ENCODE results near the gene RASSF4.

Gene RASSF4

DNA sequence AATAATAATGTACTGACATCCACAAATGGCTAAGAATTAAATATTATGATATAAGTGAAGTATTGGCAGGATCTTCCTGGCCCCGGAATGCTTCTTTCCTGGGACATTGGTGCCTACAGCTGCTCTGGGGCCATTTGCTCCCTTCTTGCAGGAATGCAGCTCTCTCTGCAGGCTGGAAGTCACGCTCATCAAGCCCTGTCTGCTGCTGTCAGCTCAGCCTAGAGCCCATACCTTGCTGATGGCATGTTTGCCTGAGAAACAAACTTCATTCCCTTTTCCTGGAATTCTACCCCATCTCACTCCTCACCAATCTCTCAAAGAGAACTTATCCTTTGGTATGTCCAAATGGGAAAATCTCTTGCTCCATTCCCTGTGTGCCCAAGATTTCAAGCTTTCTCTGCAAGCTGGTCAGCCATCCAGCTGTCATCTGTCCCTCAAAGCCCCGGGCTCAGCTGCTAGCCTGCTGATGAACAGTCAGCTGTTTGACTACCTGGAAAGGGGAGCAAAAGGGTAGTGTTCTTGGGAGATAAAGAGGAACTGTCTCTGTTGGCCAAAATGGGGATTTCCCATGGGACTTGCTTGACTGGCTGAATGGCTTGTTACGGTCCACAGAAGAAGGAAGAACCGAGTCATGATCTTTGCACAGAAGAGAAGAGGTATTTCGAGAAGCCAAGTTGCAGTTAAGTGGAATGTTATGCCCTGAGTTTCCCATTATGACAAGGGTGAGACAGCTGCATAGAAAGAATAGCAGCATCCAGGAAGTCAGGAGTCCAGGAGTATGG, 12.0 kb upstream of the RASSF4 start:
- Histone ChIP-seq H3K9me3 (ENCODE audit: control insufficient read depth, insufficient read depth, low read length) (peaks cover 7% of the 10 kb centered on the region; the same call in 1 of the 2 replicates), H3K9ac (ENCODE audit: low read depth, low read length) (no peak overlapping the region), H3K36me3 (ENCODE audit: insufficient read depth, low read length) (no peaks in the 10 kb centered on the region), H3K4me1 (ENCODE audit: insufficient read depth, low read length) (peaks cover 3% of the 10 kb centered on the region)

- Histone ChIP-seq H3K9me3 (ENCODE audit: control insufficient read depth, insufficient read depth, low read length) (peaks cover 6% of the 10 kb centered on the region; the same call in 1 of the 2 replicates), H3K4me1 (ENCODE audit: insufficient read depth, low read length) (peaks cover 14% of the 10 kb centered on the region), H3K36me3 (ENCODE audit: insufficient read depth, low read length) (no peaks in the 10 kb centered on the region), H3K9ac (ENCODE audit: low read depth, low read length) (no peak overlapping the region)
These were observed 11.0 kb upstream of the RASSF4 start for GRCh38 chr10:44948642-44949041.

DNA sequence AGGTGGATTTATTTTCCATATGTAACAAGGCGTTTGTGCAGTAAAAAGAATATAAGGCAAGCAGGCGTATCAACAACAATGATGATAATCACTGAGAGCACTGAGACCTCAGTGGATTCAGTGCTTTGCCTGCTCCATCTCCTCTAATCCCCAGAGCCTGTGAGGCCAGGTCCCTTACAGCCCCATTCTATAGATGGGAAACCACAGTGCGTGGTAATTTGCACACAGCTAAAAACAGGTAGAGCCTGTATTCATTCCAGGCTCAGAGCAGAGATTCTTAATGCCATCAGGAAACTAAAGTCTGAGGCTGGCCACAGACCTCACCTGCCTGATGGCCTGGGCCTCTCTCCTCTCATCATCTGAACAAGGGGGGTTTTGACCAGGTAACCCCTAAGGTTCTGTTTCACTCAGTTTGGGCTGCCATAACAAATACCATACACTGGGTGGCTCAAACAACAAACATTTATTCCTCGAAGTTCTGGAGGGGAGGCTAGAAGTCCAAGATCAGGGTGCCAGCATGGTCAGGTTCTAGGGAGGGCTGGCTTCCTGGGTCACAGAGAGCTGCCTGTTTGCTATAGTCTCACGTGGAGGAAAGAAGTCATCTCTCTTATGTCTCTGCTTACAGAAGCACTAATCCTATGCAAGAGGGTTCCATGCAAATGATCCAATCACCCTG, 10.3 kb upstream of the RASSF4 start:
- Histone ChIP-seq H3K36me3 (ENCODE audit: insufficient read depth, low read length) (no peaks in the 10 kb centered on the region), H3K4me1 (ENCODE audit: insufficient read depth, low read length) (peaks cover 14% of the 10 kb centered on the region), H3K9me3 (ENCODE audit: control insufficient read depth, insufficient read depth, low read length) (peaks cover 5% of the 10 kb centered on the region; the same call in 1 of the 2 replicates), H3K9ac (ENCODE audit: low read depth, low read length) (no peak overlapping the region)

GRCh38 chr10:44949915-44950314, 9.7 kb upstream of the RASSF4 start:
- Histone ChIP-seq H3K36me3 (ENCODE audit: insufficient read depth, low read length) (no peaks in the 10 kb centered on the region), H3K4me1 (ENCODE audit: insufficient read depth, low read length) (peaks cover 14% of the 10 kb centered on the region), H3K9me3 (ENCODE audit: control insufficient read depth, insufficient read depth, low read length) (peaks cover 3% of the 10 kb centered on the region; the same call in 1 of the 2 replicates), H3K9ac (ENCODE audit: low read depth, low read length) (no peak overlapping the region)

DNA sequence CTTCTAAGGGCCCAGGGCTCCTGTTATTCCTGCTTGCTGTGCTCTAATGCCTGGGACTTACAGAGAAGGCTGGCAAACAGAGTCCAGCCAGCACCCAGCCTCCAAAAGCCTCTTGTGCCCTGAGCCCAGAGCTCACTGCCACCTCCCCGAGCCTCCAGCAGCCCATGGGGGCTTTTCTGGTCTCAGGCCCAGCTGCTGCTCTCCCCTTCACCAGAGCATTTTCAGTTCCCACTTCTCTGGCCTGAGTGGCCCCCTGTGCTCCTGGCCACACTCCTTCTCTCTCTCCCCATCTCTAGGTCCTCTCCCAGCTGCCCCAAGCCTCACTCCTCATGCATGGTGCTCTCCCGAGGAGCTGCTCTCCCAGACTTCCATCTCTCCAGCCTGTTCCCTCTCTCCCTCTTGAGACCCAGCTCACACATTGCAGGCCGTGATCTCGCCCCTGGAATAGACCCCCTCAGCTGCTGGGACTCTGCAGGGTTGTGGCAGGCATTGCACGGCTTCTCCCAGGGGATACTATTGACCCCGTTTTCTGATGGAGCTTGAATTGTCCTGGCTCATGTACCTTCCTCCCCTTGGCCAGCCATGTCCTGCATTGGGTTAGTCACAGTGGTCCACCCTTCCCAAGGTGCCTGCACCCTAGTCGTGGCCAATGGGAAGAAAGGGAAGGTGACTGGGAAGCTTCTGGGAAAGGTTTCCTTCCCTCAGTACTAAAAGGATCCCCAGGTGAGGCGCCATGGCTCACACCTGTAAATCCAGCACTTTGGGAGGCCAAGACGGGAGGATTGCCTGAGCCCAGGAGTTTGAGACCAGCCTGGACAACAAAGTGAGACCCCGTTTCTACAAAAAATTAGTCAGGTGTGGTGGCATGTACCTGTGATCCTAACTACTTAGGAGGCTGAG, 9.0 kb upstream of the RASSF4 start:
- H3K36me3 ChIP-seq (ENCODE audit: insufficient read depth, low read length), result no peaks in the 10 kb centered on the region
- peaks cover 3% of the 10 kb centered on the region; the same call in 1 of the 2 replicates for H3K9me3 ChIP-seq (ENCODE audit: control insufficient read depth, insufficient read depth, low read length)
- peaks cover 14% of the 10 kb centered on the region for H3K4me1 ChIP-seq (ENCODE audit: insufficient read depth, low read length)
- no peak overlapping the region for H3K9ac ChIP-seq (ENCODE audit: low read depth, low read length)

DNA sequence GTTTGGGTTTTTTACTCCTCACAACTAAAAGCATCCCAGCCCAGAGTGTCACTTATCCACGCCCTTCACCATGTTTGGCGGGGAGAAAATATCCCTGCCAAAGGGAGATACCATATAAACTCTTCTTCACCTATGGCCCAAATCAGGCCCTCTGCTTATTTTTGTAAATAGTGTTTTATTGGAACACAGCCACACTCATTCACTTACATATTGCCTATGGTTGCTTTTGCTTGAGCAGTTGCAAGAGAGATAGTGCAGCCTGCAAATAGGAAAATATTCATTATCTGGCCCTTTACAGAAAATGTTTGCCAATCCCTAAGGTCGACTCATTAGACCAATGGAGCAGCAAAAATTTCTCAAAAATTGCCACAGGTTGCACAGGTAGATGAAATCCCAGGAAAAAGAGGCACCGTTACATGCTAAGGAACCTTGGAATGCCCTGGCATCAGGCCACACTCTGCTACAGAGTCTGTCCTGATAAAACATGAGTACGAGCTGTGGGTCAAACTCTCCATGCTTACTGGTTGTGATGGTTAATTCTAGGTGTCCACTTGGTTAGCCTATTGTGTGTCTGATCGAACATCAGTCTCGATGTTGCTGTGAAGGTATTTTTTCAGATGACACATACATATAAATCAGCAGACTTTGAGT, 7.9 kb upstream of the RASSF4 start:
- H3K9ac ChIP-seq (ENCODE audit: low read depth, low read length), result no peak overlapping the region
- H3K4me1 ChIP-seq (ENCODE audit: insufficient read depth, low read length), result peaks cover 14% of the 10 kb centered on the region
- no peaks in the 10 kb centered on the region for H3K9me3 ChIP-seq (ENCODE audit: control insufficient read depth, insufficient read depth, low read length)
- no peaks in the 10 kb centered on the region for H3K36me3 ChIP-seq (ENCODE audit: insufficient read depth, low read length)

DNA sequence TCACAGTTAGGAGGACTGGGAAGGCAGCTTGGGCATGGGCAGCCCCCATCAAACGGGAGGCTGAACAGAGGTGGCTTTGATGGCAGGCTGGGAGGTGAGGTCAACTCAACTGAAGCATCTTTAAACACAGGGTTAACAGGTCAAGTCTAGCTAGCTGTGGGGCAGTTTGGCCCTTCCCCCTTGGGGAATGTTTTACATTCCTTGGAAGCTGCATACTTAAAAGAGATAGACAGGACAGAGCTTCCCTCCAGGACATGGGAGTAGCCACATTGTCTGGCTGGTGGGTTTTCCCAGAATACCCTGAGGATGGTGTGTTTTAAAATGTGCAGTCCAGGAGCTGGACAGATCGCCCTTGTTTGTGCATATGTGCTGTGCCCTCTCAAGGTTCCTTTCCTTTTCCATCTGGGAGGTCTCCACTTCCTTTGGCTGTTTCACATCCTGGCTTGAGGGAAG, 6.8 kb upstream of the RASSF4 start:
- Histone ChIP-seq H3K4me1 (ENCODE audit: insufficient read depth, low read length) (peaks cover 14% of the 10 kb centered on the region), H3K9ac (ENCODE audit: low read depth, low read length) (no peak overlapping the region; the same call in 1 of the 2 replicates), H3K9me3 (ENCODE audit: control insufficient read depth, insufficient read depth, low read length) (no peaks in the 10 kb centered on the region), H3K36me3 (ENCODE audit: insufficient read depth, low read length) (no peaks in the 10 kb centered on the region)

DNA sequence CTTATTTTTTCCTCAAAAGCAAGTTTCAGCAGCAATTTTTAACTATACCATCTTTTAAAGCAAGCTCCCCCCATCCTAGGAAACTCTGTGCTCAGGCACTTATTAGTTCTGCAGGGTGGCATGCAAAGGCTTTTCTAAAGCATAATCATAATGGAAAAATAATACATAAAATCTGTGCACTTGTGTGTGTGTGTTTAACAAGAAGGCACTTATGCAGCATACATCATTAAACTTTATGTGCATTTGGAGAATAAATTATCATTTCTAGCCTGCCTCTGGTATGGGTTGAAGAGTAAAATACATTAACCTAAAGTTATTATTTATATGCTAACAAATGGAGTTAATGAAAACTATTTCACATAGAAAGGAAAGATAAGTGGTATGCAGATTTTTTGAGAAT, 5.6 kb upstream of the RASSF4 start:
- Histone ChIP-seq H3K4me1 (ENCODE audit: insufficient read depth, low read length) (peaks cover 20% of the 10 kb centered on the region), H3K36me3 (ENCODE audit: insufficient read depth, low read length) (no peaks in the 10 kb centered on the region)

DNA sequence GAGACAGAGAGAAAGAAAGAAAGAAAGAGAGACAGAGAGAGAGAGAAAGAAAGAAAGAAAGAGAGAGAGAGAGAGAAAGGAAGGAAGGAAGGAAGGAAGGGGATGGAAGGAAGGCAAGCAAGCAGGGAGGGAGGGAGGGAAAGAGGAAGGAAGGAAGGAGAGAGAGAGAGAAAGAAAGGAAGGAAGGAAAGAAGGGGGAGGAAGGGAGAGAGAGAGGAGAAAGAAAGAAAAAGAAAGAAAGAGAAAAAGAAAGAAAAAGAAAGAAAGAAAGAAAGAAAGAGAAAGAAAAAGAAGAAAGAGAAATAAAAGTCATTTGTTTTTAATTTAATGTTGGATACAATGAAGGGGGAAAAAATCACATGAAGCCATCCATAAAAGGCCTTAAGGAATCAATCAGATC, 4.6 kb upstream of the RASSF4 start:
- Histone ChIP-seq H3K4me1 (ENCODE audit: insufficient read depth, low read length) (peaks cover 18% of the 10 kb centered on the region), H3K9ac (ENCODE audit: low read depth, low read length) (no peak overlapping the region), H3K36me3 (ENCODE audit: insufficient read depth, low read length) (no peaks in the 10 kb centered on the region), H3K9me3 (ENCODE audit: control insufficient read depth, insufficient read depth, low read length) (no peaks in the 10 kb centered on the region)

More for the DNA sequence above, 5.6 kb upstream of the RASSF4 start:
- Histone ChIP-seq H3K9me3 (ENCODE audit: control insufficient read depth, insufficient read depth, low read length) (no peaks in the 10 kb centered on the region), H3K9ac (ENCODE audit: low read depth, low read length) (no peak overlapping the region)

GRCh38 chr10:44955413-44956070, 4.1 kb upstream of the RASSF4 start:
- Histone ChIP-seq H3K9ac (ENCODE audit: low read depth, low read length) (no peak overlapping the region), H3K36me3 (ENCODE audit: insufficient read depth, low read length) (no peaks in the 10 kb centered on the region), H3K4me1 (ENCODE audit: insufficient read depth, low read length) (peaks cover 18% of the 10 kb centered on the region), H3K9me3 (ENCODE audit: control insufficient read depth, insufficient read depth, low read length) (no peaks in the 10 kb centered on the region)

DNA sequence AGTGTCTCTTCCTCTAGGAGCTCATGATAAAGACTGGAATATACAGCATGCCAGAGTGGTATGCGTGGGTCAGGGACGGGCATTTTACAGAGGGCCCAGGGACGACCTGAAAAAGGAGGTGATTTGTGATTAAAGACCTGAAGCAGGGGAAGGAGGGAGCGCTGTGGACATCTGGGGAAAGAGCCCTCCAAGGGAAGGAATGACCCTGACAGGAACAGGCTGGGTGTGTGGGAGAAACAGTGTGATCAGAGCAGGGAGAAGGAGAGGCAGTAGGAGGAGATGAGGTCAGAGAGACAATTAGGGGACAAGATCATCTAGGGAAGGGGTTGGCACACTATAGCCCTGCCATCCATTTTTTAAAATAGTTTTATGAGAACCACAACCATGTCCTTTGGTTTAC, 3.4 kb upstream of the RASSF4 start:
- H3K4me1 ChIP-seq (ENCODE audit: insufficient read depth, low read length), result peaks cover 18% of the 10 kb centered on the region
- no peaks in the 10 kb centered on the region for H3K36me3 ChIP-seq (ENCODE audit: insufficient read depth, low read length)
- no peaks in the 10 kb centered on the region for H3K9me3 ChIP-seq (ENCODE audit: control insufficient read depth, insufficient read depth, low read length)
- H3K9ac ChIP-seq (ENCODE audit: low read depth, low read length), result no peak overlapping the region

DNA sequence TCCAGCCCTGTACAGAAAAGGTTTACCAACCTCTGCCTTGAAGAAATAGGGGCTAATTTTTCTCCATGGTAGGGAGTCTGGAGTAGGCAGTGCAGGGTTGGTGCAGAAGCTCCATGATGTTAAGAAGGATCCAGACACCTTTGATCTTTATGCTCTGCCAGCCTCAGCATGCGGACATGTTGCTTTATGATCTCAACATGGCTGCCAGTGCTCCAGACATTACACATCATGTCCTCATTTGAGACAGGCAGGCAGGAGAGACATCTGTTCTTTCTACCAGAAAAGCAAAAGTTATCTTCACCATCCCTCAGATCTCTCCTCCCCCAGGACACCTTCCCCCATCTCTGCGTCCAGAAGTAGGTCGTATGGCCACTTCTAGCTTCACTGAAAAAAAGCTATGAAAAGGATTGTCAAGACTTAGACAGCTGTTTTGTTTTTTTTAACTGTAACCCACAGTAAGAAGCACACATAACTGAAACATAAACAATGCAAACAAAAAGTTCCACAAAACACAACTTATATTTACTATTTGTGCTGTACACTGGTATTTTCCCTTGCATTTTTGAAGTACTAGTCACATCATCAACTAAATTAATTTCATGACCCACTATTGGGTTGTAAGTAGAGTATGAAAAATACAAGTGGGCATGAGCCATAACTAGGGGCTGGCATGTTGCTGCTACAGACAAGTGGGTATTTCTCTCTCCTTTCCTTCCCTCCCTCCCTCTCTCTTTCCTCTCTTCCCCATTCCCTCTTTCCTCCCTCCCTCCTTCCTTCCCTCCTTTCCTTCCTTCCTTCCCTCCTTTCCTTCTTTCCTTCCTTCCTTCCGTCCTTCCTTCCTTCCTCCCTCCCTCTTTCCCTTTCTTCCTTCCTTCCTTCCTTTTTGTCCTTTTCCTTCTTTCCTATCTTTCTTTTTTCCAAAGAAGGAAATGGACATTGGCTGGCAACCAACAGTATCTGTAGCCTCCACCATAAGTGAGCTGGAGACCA, 2.6 kb upstream of the RASSF4 start:
- Histone ChIP-seq H3K9me3 (ENCODE audit: control insufficient read depth, insufficient read depth, low read length) (no peaks in the 10 kb centered on the region), H3K4me1 (ENCODE audit: insufficient read depth, low read length) (peaks cover 18% of the 10 kb centered on the region), H3K36me3 (ENCODE audit: insufficient read depth, low read length) (no peaks in the 10 kb centered on the region), H3K9ac (ENCODE audit: low read depth, low read length) (no peak overlapping the region)

Measured in ES-I3 (cell line).